CD14-positive monocyte (primary cell): ENCODE measurements around the gene PKM. TPM values are rescaled to one million over a fixed set of nuclear protein-coding genes. Genes with fewer than 3 reads are reported as not detected.

Experiments
- DNase-seq, 3 donors: peaks; one replicate each; pipeline ENCODE4 v3.0.0-alpha.2; 2011 to 2022
- H2AFZ ChIP-seq: 2 replicates; pipeline ENCODE4 v1.6.0; 2012; ENCODE audit warnings: mild to moderate bottlenecking, low read depth, low read length, inconsistent platforms; ENCODE audit not compliant: insufficient read depth, poor library complexity, severe bottlenecking
- H3K27ac ChIP-seq, 2 donors: 1 replicate in 1 of 2; 2 replicates in 1 of 2; pipeline ENCODE4 v1.5.1; 2012 to 2013; ENCODE audit warnings: low read length in 2 of 2, control low read depth in 1 of 2, inconsistent platforms in 1 of 2, low read depth in 1 of 2, mild to moderate bottlenecking in 1 of 2
- H3K27me3 ChIP-seq, 2 donors: one replicate each; pipeline versions ENCODE4 v1.6.0 to v1.6.1; 2011 to 2013; ENCODE audit warnings: low read length in 2 of 2; ENCODE audit not compliant: control insufficient read depth in 2 of 2, insufficient read depth in 2 of 2
- H3K36me3 ChIP-seq, 2 donors: replicated peaks in 1 of 2; 1 replicate in 1 of 2; 2 replicates in 1 of 2; pipeline versions ENCODE4 v1.5.1 to v1.6.1; 2012 to 2013; ENCODE audit warnings: low read length in 2 of 2, control low read depth in 1 of 2, inconsistent platforms in 1 of 2, mild to moderate bottlenecking in 1 of 2; ENCODE audit not compliant: insufficient read depth in 2 of 2, control insufficient read depth in 1 of 2
- H3K4me1 ChIP-seq, 2 donors: 1 replicate in 1 of 2; 2 replicates in 1 of 2; pipeline versions ENCODE4 v1.5.1 to v1.6.1; 2012 to 2013; ENCODE audit warnings: low read length in 2 of 2, control low read depth in 1 of 2, inconsistent platforms in 1 of 2, mild to moderate bottlenecking in 1 of 2, moderate library complexity in 1 of 2; ENCODE audit not compliant: insufficient read depth in 2 of 2, control insufficient read depth in 1 of 2
- H3K4me2 ChIP-seq: replicated peaks from 2 replicates; pipeline ENCODE3; 2012; ENCODE audit warnings: low read length, moderate library complexity, mild to moderate bottlenecking; ENCODE audit not compliant: poor library complexity, severe bottlenecking; ENCODE audit errors: extremely low read depth
- H3K4me3 ChIP-seq, 3 experiments: fragments of 200-600 bp in 1 of 3; sonication (generic) in 1 of 3; replicated peaks in 1 of 3; 1 replicate in 2 of 3; 2 replicates in 1 of 3; pipeline ENCODE4 v1.5.1; 2011 to 2013; ENCODE audit warnings: low read length in 3 of 3, mild to moderate bottlenecking in 3 of 3, control low read depth in 2 of 3, low read depth in 2 of 3, inconsistent platforms in 1 of 3, moderate library complexity in 1 of 3
- H3K79me2 ChIP-seq: 2 replicates; pipeline ENCODE4 v1.6.0; 2012; ENCODE audit warnings: mild to moderate bottlenecking, control low read depth, inconsistent platforms, low read length, moderate library complexity; ENCODE audit not compliant: insufficient read depth
- H3K9ac ChIP-seq: 2 replicates; pipeline ENCODE4 v1.6.0; 2017; ENCODE audit warnings: low read length, mild to moderate bottlenecking; ENCODE audit not compliant: insufficient read depth, poor library complexity, severe bottlenecking
- H3K9me3 ChIP-seq, 2 donors: replicated peaks in 1 of 2; 1 replicate in 1 of 2; 2 replicates in 1 of 2; pipeline versions ENCODE4 v1.5.1 to v1.6.1; 2012 to 2013; ENCODE audit warnings: low read length in 2 of 2, control low read depth in 1 of 2; ENCODE audit not compliant: control insufficient read depth in 1 of 2, insufficient read depth in 1 of 2
- H4K20me1 ChIP-seq: 2 replicates; pipeline ENCODE4 v1.6.0; 2012; ENCODE audit warnings: mild to moderate bottlenecking, low read length, control low read depth, moderate library complexity; ENCODE audit not compliant: insufficient read depth
- H3K27ac Mint-ChIP-seq, 7 donors: one replicate each; pipeline ENCODE4 v1.8.0; 2020; ENCODE audit warnings: mild to moderate bottlenecking in 7 of 7, mixed read lengths in 7 of 7, moderate library complexity in 6 of 7, inconsistent platforms in 2 of 7
- H3K27me3 Mint-ChIP-seq, 3 donors: one replicate each; pipeline ENCODE4 v1.8.0; 2021 to 2022; ENCODE audit warnings: low read depth in 3 of 3, mild to moderate bottlenecking in 3 of 3, mixed read lengths in 3 of 3, moderate library complexity in 3 of 3, inconsistent platforms in 1 of 3
- H3K36me3 Mint-ChIP-seq, 2 donors: one replicate each; pipeline ENCODE4 v1.8.0; 2020; ENCODE audit warnings: mixed read lengths in 2 of 2, inconsistent platforms in 1 of 2, mild to moderate bottlenecking in 1 of 2
- H3K4me1 Mint-ChIP-seq: one replicate; pipeline ENCODE4 v1.8.0; 2020; ENCODE audit warnings: mild to moderate bottlenecking, mixed read lengths
- H3K4me3 Mint-ChIP-seq, 2 donors: one replicate each; pipeline ENCODE4 v1.8.0; 2020; ENCODE audit warnings: mild to moderate bottlenecking in 2 of 2, mixed read lengths in 2 of 2, moderate library complexity in 1 of 2
- H3K9me3 Mint-ChIP-seq, 7 donors: one replicate each; pipeline ENCODE4 v1.8.0; 2020 to 2022; ENCODE audit warnings: mixed read lengths in 7 of 7, mild to moderate bottlenecking in 6 of 7, moderate library complexity in 6 of 7, inconsistent platforms in 2 of 7
- CTCF ChIP-seq: fragments of 200-600 bp; IDR thresholded peaks from one replicate; pipeline ENCODE4 v1.8.0; 2022; ENCODE audit warnings: antibody characterized with exemption, mild to moderate bottlenecking
- WGBS: methylation state at CpG from one replicate; pipeline ENCODE4 v1.1.5; 2013; ENCODE audit warnings: missing lambda C conversion rate; ENCODE audit not compliant: insufficient coverage; 5-methylcytosine and 5-hydroxymethylcytosine counted together
- intact Hi-C, 2 donors: fragments of 100-400 bp; cut with micrococcal nuclease; formaldehyde crosslinking; loops; one replicate each; pipeline versions ENCODE4 v1.15.0 to v1.15.1; 2023
- polyA plus RNA-seq, 3 donors: library from polyadenylated mRNA; depleted of rRNA in 1 of 3; unstranded in 2 of 3; stranded (reverse) in 1 of 3; fragments of 300-500 nt in 2 of 3; fragments of >200 nt in 1 of 3; fragmentation: Illumina TruSeq in 2 of 3; gene quantifications; 1 replicate in 2 of 3; 2 replicates in 1 of 3; pipeline ENCODE4 v1.2.3, GENCODE V29; 2012 to 2021

Gene PKM
- polyA plus RNA-seq, 3 donors: 544 to 999 (median 986) TPM

- Mint-ChIP-seq H3K4me1 (no peaks in the 10 kb centered on the region), H3K9me3 (no peaks in the 10 kb centered on the region), H3K36me3 (peaks cover 97 to 99% of the 10 kb centered on the region in 2 donors), H3K27ac (peak overlapping the region in 4 of 7 donors; percentile 56 to 82 (median 68)), H3K4me3 (no peak overlapping the region), H3K27me3 (no peaks in the 10 kb centered on the region)
- H3K27me3 ChIP-seq: no peaks in the 10 kb centered on the region
- H3K9ac ChIP-seq: no peak overlapping the region
- H3K27ac ChIP-seq: peak overlapping the region in 1 of 2 donors; percentile 49
- H3K79me2 ChIP-seq: peaks cover 78% of the 10 kb centered on the region
- no peak overlapping the region for H3K4me2 ChIP-seq
- H2AFZ ChIP-seq: no peak overlapping the region
- intact Hi-C loops: loop anchor here in 1 of 2 donors (10.0 kb wide), 1 partner anchor 47 kb away; no protein-coding TSS in a partner anchor
- H3K4me1 ChIP-seq: no peaks in the 10 kb centered on the region
- no peak overlapping the region for H3K4me3 ChIP-seq
- no peaks in the 10 kb centered on the region for H3K9me3 ChIP-seq
- peaks cover 99% of the 10 kb centered on the region for H4K20me1 ChIP-seq
- H3K36me3 ChIP-seq: peaks cover 98 to 99% of the 10 kb centered on the region in 2 donors
- no peak for TF ChIP-seq CTCF
- no peak for DNase-seq
These were observed 23.4 kb downstream of the PKM start for GRCh38 chr15:72207558-72208085.

- peaks cover 99% of the 10 kb centered on the region for H4K20me1 ChIP-seq
- H3K4me2 ChIP-seq: no peak overlapping the region
- H2AFZ ChIP-seq: no peak overlapping the region
- Mint-ChIP-seq H3K27me3 (peaks cover 0 to under 1% (median 0%) of the 10 kb centered on the region in 3 donors), H3K36me3 (peaks cover 97 to 99% of the 10 kb centered on the region in 2 donors), H3K4me3 (no peak overlapping the region), H3K9me3 (no peaks in the 10 kb centered on the region), H3K27ac (peak overlapping the region in 2 of 7 donors; percentile 6 to 46), H3K4me1 (no peaks in the 10 kb centered on the region)
- no peak overlapping the region for H3K9ac ChIP-seq
- H3K4me3 ChIP-seq: no peak overlapping the region
- DNase-seq: no peak
- H3K79me2 ChIP-seq: peaks cover 69% of the 10 kb centered on the region
- peaks cover 98 to 99% of the 10 kb centered on the region in 2 donors for H3K36me3 ChIP-seq
- no peaks in the 10 kb centered on the region for H3K4me1 ChIP-seq
- WGBS: 89% methylated on average over 5 of the region's 5 CpGs
- H3K9me3 ChIP-seq: no peaks in the 10 kb centered on the region
- intact Hi-C loops: loop anchor here in 1 of 2 donors (10.0 kb wide), 1 partner anchor 48 kb away; no protein-coding TSS in a partner anchor
- no peaks in the 10 kb centered on the region for H3K27me3 ChIP-seq
- peak overlapping the region in 1 of 2 donors; percentile 49 for H3K27ac ChIP-seq
- no peak for TF ChIP-seq CTCF
These were observed 24.4 kb downstream of the PKM start for GRCh38 chr15:72206677-72207000.
